DMS114 treated with DMSO at 0.1 percent for 48 hours (cell line): ENCODE measurements around the gene MAP1LC3C.
A peak's percentile ranks its signal among the peaks of the same experiment; 100 is the strongest.

Source experiments
- DNase-seq: peaks from one replicate; lab custom pipeline; 2025; ENCODE audit not compliant: unreplicated experiment; lab: John Stamatoyannopoulos, UW

Gene MAP1LC3C

GRCh38 chr1:241999026-241999425, at the start of gene MAP1LC3C:
Gene MAP1LC3C, minus strand, starts transcription at chr1:241999098. Its CDS starts 90 bp downstream, at chr1:241999008.
- DNase-seq: no peak

- DNase-seq: no peak
These were observed 44.3 kb upstream of the MAP1LC3C start for GRCh38 chr1:242043165-242043564.

- no peak for DNase-seq
These were observed 35.5 kb upstream of the MAP1LC3C start for GRCh38 chr1:242034392-242034791.

- no peak for DNase-seq
These were observed 34.5 kb upstream of the MAP1LC3C start for GRCh38 chr1:242033447-242033846.

GRCh38 chr1:242030071-242030470, 31.2 kb upstream of the MAP1LC3C start:
- DNase-seq: no peak

- DNase-seq: no peak
These were observed 26.8 kb upstream of the MAP1LC3C start for GRCh38 chr1:242025681-242026080.

GRCh38 chr1:242023805-242024204, 24.9 kb upstream of the MAP1LC3C start:
- no peak for DNase-seq

- no peak for DNase-seq
These were observed 20.1 kb upstream of the MAP1LC3C start for GRCh38 chr1:242019018-242019417.

- DNase-seq: peak; percentile 52
These were observed 18.8 kb upstream of the MAP1LC3C start for GRCh38 chr1:242017580-242018233.

- no peak for DNase-seq
These were observed 17.6 kb upstream of the MAP1LC3C start for GRCh38 chr1:242016479-242016878.

GRCh38 chr1:242011894-242012660, 13.2 kb upstream of the MAP1LC3C start:
- no peak for DNase-seq

- DNase-seq: no peak
These were observed 10.1 kb upstream of the MAP1LC3C start for GRCh38 chr1:242008826-242009495.

GRCh38 chr1:242006976-242007375, 8.1 kb upstream of the MAP1LC3C start:
- no peak for DNase-seq

- no peak for DNase-seq
These were observed 7.1 kb upstream of the MAP1LC3C start for GRCh38 chr1:242005866-242006535.

GRCh38 chr1:242004751-242005495, 6.0 kb upstream of the MAP1LC3C start:
- no peak for DNase-seq

- no peak for DNase-seq
These were observed 3.6 kb upstream of the MAP1LC3C start for GRCh38 chr1:242002510-242002909.

GRCh38 chr1:242002072-242002471, 3.2 kb upstream of the MAP1LC3C start:
- no peak for DNase-seq

GRCh38 chr1:242000434-242000833, 1.5 kb upstream of the MAP1LC3C start:
- no peak for DNase-seq

GRCh38 chr1:241998412-241998921, 431 bp downstream of the MAP1LC3C start:
- peak; percentile 69 for DNase-seq

GRCh38 chr1:241997401-241997998, 1.4 kb downstream of the MAP1LC3C start:
- no peak for DNase-seq
